KOPT-K1 (cell line): ENCODE data around the gene GMPS.
"Not testable (repeated sequence)": the region's sequence is repeated elsewhere in the genome, so short reads cannot be mapped to it uniquely, and the experiment has no call there.

Source experiments
- H3K27ac ChIP-seq: fragments of 200-600 bp; sonication (generic); 2 replicates; pipeline ENCODE4 v1.5.1; 2016; ENCODE audit warnings: antibody characterized with exemption, mild to moderate bottlenecking, low read depth, low read length; ENCODE audit not compliant: poor library complexity, severe bottlenecking
- H3K36me3 ChIP-seq: fragments of 200-600 bp; sonication (generic); 2 replicates; pipeline ENCODE4 v1.5.1; 2017; ENCODE audit warnings: antibody characterized with exemption, mild to moderate bottlenecking, low read length, moderate library complexity; ENCODE audit not compliant: insufficient read depth
- H3K9me3 ChIP-seq: fragments of 200-600 bp; sonication (generic); 2 replicates; pipeline ENCODE4 v1.5.1; 2017; ENCODE audit warnings: antibody characterized with exemption, low read length, mild to moderate bottlenecking; ENCODE audit not compliant: insufficient read depth, poor library complexity, severe bottlenecking

GMPS gene

DNA sequence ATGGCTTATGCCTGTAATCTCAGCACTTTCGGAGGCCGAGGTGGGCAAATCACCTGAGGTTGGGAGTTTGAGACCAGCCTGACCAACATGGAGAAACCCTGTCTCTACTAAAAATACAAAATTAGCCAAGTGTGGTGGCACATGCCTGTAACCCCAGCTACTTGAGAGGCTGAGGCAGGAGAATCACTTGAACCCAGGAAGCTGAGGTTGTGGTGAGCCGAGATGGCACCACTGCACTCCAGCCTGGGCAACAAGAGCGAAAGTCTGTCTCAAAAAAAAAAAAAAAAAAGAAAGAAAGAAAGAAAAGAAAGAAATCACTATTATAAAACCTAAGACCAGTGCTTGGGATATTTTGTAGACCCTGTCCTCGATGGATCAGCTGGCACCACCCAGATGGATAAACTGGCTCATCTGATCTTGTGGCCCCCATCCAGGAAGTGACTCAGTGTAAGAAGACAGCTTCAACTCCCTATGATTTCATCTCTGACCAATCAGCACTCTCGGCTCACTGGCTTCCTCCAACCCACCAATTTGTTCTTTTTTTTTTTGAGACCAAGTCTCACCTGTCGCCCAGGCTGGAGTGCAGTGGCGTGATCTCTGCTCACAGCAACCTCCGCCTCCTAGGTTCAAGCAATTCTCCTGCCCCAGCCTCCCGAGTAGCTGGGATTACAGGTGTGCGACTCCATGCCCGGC lies 8.0 kb upstream of the GMPS start:
- H3K27ac ChIP-seq, result peak overlapping the region; percentile 8
- not testable (repeated sequence) for H3K36me3 ChIP-seq

DNA sequence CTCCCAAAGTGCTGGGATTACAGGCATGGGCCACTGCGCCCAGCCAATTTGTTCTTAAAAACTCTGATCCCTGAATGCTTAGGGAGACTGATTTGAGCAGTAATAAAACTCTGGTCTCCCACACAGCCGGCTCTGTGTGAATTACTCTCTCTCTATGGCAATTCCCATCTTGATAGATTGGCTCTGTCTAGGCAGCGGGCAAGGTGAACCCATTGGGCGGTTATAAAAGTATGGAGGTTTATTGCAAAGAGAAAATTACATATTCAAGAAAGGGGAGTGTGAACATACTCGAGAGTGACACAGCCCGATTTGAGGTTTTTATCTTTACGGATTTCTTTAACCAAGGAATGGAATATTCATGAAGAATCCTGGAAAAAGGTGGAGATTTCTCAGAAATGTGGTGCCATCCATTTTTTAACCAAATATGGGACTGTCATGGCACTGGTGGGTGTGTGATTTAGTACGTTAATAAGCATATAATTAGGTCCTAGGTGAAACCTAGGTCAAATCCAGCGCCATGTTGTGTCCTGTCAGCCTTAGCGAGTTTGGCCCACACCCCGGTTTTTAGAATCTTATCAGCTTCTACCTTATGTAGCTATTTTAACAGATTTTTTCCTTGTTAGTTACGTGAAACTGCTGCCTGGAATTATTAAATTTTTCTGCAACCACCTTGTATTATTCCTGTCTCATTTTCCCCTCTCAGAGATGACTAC lies 7.2 kb upstream of the GMPS start:
- H3K36me3 ChIP-seq, result no peaks in the 10 kb centered on the region
- H3K9me3 ChIP-seq, result no peaks in the 10 kb centered on the region
- H3K27ac ChIP-seq, result peak overlapping the region; percentile 8

More for the DNA sequence above, 8.0 kb upstream of the GMPS start:
- H3K9me3 ChIP-seq, result not testable (repeated sequence)

GRCh38 chr3:155869691-155870090 lies 759 bp upstream of the GMPS start:
- Histone ChIP-seq H3K36me3 (no peaks in the 10 kb centered on the region), H3K9me3 (no peaks in the 10 kb centered on the region), H3K27ac (peak overlapping the region; percentile 96)

GRCh38 chr3:155870945-155871745 lies 695 bp downstream of the GMPS start:
- no peaks in the 10 kb centered on the region for H3K36me3 ChIP-seq
- H3K27ac ChIP-seq, result peak overlapping the region; percentile 96
- H3K9me3 ChIP-seq, result no peaks in the 10 kb centered on the region

- Histone ChIP-seq H3K36me3 (no peaks in the 10 kb centered on the region), H3K27ac (peak overlapping the region; percentile 96), H3K9me3 (no peaks in the 10 kb centered on the region)
Measured at GRCh38 chr3:155871746-155872158, 1.3 kb downstream of the GMPS start.

DNA sequence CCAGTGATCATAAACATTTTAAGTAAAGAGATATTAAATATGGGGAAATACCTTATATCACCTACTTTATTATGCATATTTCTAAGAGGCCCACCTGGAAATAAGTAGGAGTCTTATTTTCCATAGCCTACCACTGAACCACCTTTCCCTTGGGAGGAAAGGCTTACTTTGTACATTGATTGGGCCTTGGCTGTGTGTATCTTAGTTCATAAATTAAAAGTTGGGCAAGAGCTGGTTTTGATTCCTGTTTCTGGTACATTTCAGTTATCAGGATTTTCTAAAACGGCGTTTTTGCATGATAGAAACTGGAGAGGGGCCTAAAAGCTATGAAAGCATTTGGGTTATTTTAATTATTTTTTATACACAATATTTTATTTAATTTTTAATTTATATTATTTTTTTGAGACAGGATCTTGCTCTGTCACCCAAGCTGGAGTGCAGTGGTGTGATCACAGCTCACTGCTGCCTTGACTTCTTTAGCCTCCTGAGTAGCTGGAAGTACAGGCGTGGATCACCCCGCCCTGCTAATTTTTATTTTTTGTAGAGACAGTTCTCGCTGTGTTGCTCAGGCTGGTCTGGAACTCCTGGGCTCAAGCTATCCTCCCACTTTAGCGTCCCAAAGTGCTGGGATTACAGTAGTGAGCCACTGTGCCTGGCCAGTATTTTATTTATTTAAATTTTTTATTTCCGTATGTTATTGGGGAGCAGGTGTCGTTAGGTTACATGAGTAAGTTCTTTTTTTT lies 2.6 kb downstream of the GMPS start:
- H3K36me3 ChIP-seq, result no peaks in the 10 kb centered on the region
- H3K9me3 ChIP-seq, result no peaks in the 10 kb centered on the region
- no peak overlapping the region for H3K27ac ChIP-seq

DNA sequence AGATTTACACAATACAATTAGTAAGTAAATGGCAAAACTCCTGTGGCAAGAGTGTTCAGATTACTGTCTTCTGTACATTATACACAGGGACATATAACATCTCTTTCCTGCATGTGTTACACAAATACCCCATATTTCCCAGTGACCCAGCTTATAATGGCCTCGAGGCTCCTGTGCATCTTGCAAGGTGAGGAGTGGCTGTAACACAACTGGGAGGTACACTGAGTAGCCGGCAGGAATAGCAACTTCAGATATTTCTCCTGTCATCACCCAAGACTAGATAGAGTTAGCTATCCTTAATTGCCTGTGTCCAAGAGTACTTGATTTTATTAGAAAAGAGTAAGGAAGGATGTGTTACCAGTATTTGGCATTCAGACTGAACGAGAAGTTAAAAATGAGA lies 5.6 kb downstream of the GMPS start:
- Histone ChIP-seq H3K27ac (no peak overlapping the region), H3K36me3 (no peaks in the 10 kb centered on the region), H3K9me3 (no peaks in the 10 kb centered on the region)

GRCh38 chr3:155876503-155876902 lies 6.1 kb downstream of the GMPS start:
- no peak overlapping the region for H3K27ac ChIP-seq
- no peaks in the 10 kb centered on the region for H3K36me3 ChIP-seq
- H3K9me3 ChIP-seq, result no peaks in the 10 kb centered on the region

DNA sequence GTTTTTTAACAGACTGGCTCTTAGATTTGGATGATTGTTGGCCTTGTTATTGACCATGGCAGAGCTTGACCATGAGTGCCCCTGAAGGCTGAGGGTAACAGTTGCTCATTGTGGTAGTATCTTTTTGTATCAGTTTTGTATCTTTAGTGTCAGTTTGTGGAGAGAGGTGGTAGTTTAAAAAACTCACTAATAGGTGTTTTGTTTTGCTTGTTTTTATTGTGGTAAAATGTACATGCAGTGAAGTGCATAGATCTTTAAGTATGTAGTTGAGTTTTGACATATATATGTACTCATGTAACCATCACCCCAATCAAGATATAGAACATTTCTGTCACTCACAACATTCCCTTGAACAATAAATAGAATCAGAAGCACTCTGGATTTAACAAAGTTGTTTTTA lies 9.8 kb downstream of the GMPS start:
- no peaks in the 10 kb centered on the region for H3K36me3 ChIP-seq
- no peaks in the 10 kb centered on the region for H3K9me3 ChIP-seq
- no peak overlapping the region for H3K27ac ChIP-seq

DNA sequence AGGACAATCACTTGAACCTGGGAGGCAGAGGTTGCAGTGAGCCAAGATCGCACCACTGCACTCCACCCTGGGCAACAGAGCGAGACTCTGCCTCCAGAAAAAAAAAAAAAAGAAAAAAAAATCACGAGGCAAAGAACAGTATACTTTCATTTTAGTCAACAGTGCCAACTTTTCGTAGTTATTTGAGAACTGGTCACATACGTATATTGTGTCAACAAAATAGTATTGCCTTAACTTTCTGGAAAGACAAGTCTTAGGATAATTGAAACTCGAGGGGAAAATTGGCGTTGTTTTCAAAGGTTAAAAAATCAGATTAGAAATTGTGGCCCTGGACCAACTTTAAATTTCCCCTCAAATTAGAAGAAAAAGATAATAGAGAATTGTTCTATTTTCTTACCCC lies 13.8 kb downstream of the GMPS start:
- H3K36me3 ChIP-seq, result no peaks in the 10 kb centered on the region; the same call in 1 of the 2 replicates
- H3K27ac ChIP-seq, result no peak overlapping the region
- no peaks in the 10 kb centered on the region for H3K9me3 ChIP-seq

GRCh38 chr3:155885292-155885691 lies 14.8 kb downstream of the GMPS start:
- Histone ChIP-seq H3K27ac (no peak overlapping the region), H3K9me3 (no peaks in the 10 kb centered on the region)

DNA sequence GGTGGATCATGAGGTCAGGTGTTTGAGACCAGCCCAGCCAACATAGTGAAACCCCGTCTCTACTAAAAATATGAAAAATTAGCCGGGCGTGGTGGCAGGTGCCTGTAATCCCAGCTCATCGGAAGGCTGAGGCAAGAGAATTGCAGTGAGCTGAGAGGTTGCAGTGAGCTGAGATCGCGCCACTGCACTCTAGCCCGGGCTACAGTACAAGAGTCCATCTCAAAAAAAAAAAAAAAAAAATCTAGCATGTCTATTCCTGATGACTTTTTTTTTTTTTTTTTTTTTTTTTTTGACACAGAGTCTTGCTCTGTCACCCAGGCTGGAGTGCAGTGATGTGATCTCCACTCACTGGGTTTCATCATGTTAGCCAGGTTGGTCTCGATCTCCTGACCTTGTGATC lies 15.9 kb downstream of the GMPS start:
- not testable (repeated sequence) for H3K36me3 ChIP-seq, H3K9me3 ChIP-seq, H3K27ac ChIP-seq

More at GRCh38 chr3:155885292-155885691, 14.8 kb downstream of the GMPS start:
- no peaks in the 10 kb centered on the region; the same call in 1 of the 2 replicates for H3K36me3 ChIP-seq

- Histone ChIP-seq H3K36me3 (no peaks in the 10 kb centered on the region; the same call in none of the 2 replicates), H3K27ac (no peak overlapping the region), H3K9me3 (no peaks in the 10 kb centered on the region)
Measured at GRCh38 chr3:155886915-155887314, 16.5 kb downstream of the GMPS start.

GRCh38 chr3:155889212-155889611 lies 18.8 kb downstream of the GMPS start:
- H3K36me3 ChIP-seq, result peaks cover 17% of the 10 kb centered on the region
- H3K9me3 ChIP-seq, result no peaks in the 10 kb centered on the region
- H3K27ac ChIP-seq, result no peak overlapping the region

DNA sequence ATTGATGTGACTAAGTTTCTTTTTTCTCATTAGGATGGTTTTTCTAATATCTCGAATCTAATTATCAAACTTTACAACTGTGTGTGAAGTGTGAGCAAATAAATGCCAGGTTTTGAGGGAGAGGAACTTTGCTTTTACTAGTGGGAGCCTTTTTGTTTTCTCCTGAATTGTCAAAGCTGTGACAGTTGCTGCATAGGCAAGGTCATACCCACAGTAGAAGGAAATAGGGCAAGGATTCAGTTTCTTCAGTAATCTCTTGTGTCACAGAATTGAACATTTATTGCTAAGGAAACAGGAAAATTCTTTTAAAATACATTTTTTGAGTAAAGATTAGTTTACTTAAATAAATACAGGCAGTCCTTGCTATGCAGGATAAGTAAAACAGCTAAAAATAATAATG lies 19.5 kb downstream of the GMPS start:
- Histone ChIP-seq H3K9me3 (no peaks in the 10 kb centered on the region), H3K27ac (no peak overlapping the region), H3K36me3 (peaks cover 24% of the 10 kb centered on the region)
